Chondrocyte (in vitro differentiated cells): ENCODE measurements around the gene MAML3. TPM values are rescaled to one million over a fixed set of nuclear protein-coding genes. Genes with fewer than 3 reads are reported as not detected.

ENCODE experiments used
- DNase-seq: peaks from one replicate; pipeline ENCODE4 v3.0.0; 2021; ENCODE audit warnings: mixed read lengths, low spot score
- H3K27ac Mint-ChIP-seq: one replicate; pipeline ENCODE4 v1.8.0; 2021; ENCODE audit warnings: mild to moderate bottlenecking, moderate library complexity, mixed read lengths; ENCODE audit not compliant: unreplicated experiment
- H3K27me3 Mint-ChIP-seq: 2 replicates; pipeline ENCODE4 v1.8.0; 2021; ENCODE audit warnings: low read depth, mixed read lengths
- H3K36me3 Mint-ChIP-seq: 2 replicates; pipeline ENCODE4 v1.8.0; 2021; ENCODE audit warnings: low read depth, mixed read lengths
- H3K4me1 Mint-ChIP-seq: 2 replicates; pipeline ENCODE4 v1.8.0; 2021; ENCODE audit warnings: low read depth, mild to moderate bottlenecking, mixed read lengths
- H3K4me3 Mint-ChIP-seq: one replicate; pipeline ENCODE4 v1.8.0; 2021; ENCODE audit warnings: mild to moderate bottlenecking, moderate library complexity, mixed read lengths; ENCODE audit not compliant: unreplicated experiment
- H3K9me3 Mint-ChIP-seq: 2 replicates; pipeline ENCODE4 v1.8.0; 2021; ENCODE audit warnings: low read depth, mixed read lengths
- CTCF ChIP-seq: fragments of 200-600 bp; sonication (generic); IDR thresholded peaks from 2 replicates; pipeline ENCODE4 v1.5.0; 2021; ENCODE audit warnings: antibody characterized with exemption, mild to moderate bottlenecking, moderate library complexity
- total RNA-seq: library from RNA; stranded (reverse); gene quantifications from 3 replicates; pipeline ENCODE4 v1.2.1, GENCODE V29; 2021

MAML3 gene
- total RNA-seq, 1 donor from 2014 or later, result 1.6 TPM

DNA sequence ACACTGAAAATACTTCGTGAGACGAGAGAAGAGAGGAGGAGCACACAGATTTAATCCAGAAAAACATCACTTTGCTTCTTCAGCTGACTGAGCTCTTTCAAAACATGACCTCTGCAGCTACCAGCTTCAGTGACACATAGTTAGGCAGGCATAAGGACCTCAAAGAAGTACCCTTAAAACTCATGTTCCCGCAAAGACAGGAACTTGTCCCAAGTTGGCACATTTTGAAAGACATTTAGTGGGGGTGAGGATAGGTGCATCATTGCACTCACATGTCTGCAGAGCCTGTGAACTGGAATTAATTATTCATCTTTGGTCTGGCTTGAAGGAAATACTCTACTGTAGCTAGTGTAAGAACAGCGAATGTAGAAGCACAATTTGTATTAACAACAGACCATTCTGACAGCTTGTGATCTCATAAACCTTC is 266.6 kb downstream of the MAML3 start:
- H3K9me3 Mint-ChIP-seq, result peaks cover 7% of the 10 kb centered on the region
- H3K4me1 Mint-ChIP-seq, result peaks cover 26% of the 10 kb centered on the region
- H3K4me3 Mint-ChIP-seq, result no peak overlapping the region
- H3K36me3 Mint-ChIP-seq, result peaks cover 3% of the 10 kb centered on the region
- DNase-seq, result no peak
- no peaks in the 10 kb centered on the region for H3K27me3 Mint-ChIP-seq
- TF ChIP-seq CTCF, result no peak
- peak overlapping the region; percentile 46 for H3K27ac Mint-ChIP-seq

- H3K4me3 Mint-ChIP-seq, result no peak overlapping the region
- peaks cover 3% of the 10 kb centered on the region for H3K36me3 Mint-ChIP-seq
- H3K9me3 Mint-ChIP-seq, result peaks cover 7% of the 10 kb centered on the region
- H3K27ac Mint-ChIP-seq, result no peak overlapping the region
- no peak for TF ChIP-seq CTCF
- no peak for DNase-seq
- H3K27me3 Mint-ChIP-seq, result no peaks in the 10 kb centered on the region
- peaks cover 26% of the 10 kb centered on the region for H3K4me1 Mint-ChIP-seq
Observed at GRCh38 chr4:139886798-139887197, 267.2 kb downstream of the MAML3 start.

DNA sequence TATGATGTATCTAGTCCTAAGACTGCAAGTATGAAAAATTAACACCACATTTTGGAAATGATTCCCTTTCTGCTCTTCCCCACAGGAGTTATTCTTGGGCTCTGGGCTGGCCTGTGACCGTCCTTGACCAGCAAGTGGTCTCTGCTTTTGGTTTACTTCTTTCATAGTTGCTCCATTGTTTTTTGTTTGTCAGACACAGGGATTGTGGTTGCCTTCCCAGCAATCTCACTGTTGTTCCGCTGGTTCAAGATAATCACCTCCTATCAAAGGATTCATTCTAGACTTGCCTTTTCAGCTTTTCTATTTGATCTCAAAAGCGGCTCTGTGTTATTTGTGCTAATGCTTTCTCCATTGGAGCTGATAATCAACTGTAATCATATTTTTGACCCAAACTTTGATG is 269.5 kb downstream of the MAML3 start:
- Mint-ChIP-seq H3K4me1 (peaks cover 26% of the 10 kb centered on the region), H3K27ac (no peak overlapping the region), H3K27me3 (no peaks in the 10 kb centered on the region), H3K4me3 (no peak overlapping the region), H3K36me3 (peaks cover 3% of the 10 kb centered on the region), H3K9me3 (peaks cover 7% of the 10 kb centered on the region)
- no peak for TF ChIP-seq CTCF
- DNase-seq, result no peak

GRCh38 chr4:139880841-139881240 is 273.1 kb downstream of the MAML3 start:
- Mint-ChIP-seq H3K9me3 (peaks cover 7% of the 10 kb centered on the region), H3K4me1 (peaks cover 9% of the 10 kb centered on the region), H3K27ac (no peak overlapping the region), H3K27me3 (no peaks in the 10 kb centered on the region), H3K4me3 (no peak overlapping the region), H3K36me3 (peaks cover 3% of the 10 kb centered on the region)
- no peak for DNase-seq
- no peak for TF ChIP-seq CTCF

GRCh38 chr4:139878050-139878449 is 275.9 kb downstream of the MAML3 start:
- no peak for TF ChIP-seq CTCF
- Mint-ChIP-seq H3K9me3 (peaks cover 9% of the 10 kb centered on the region), H3K27ac (no peak overlapping the region), H3K4me1 (peaks cover 9% of the 10 kb centered on the region), H3K27me3 (no peaks in the 10 kb centered on the region), H3K4me3 (no peak overlapping the region), H3K36me3 (peaks cover 2% of the 10 kb centered on the region)
- DNase-seq, result no peak
